GM12878 (cell line): ENCODE results near the gene PLVAP. TPM values are rescaled to one million over a fixed set of nuclear protein-coding genes. Genes with fewer than 3 reads are reported as not detected.
A peak's percentile ranks its signal among the peaks of the same experiment; 100 is the strongest.

Experiments used
- ATAC-seq: fragments of 200-7000 bp; cut with Tn5 transposase; 3 replicates; pipeline ENCODE4 v1.9.1; 2020; ENCODE audit warnings: mild to moderate bottlenecking, moderate library complexity
- BruUV-seq: library from RNA; stranded (reverse); fragments of 400-500 nt; replicated peaks from 2 replicates; lab custom pipeline; 2021; lab: Mats Ljungman, UMichigan
- CTCF ChIA-PET: fragments of 300-600 bp; sonication (Branson Sonifier 250); formaldehyde crosslinking; extraction: SDS; loops from one replicate; lab custom pipeline; 2021; ENCODE audit warnings: inconsistent platforms; lab: Yijun Ruan, JAX
- POLR2A ChIA-PET: fragments of 350-600 bp; formaldehyde crosslinking; extraction: SDS; loops from one replicate; lab custom pipeline; 2021; ENCODE audit warnings: inconsistent platforms; lab: Charles Lee
- RAD21 ChIA-PET: fragments of 300-600 bp; sonication (Branson Sonifier 250); formaldehyde crosslinking; loops from one replicate; lab custom pipeline; 2023; ENCODE audit warnings: antibody characterized with exemption; ENCODE audit not compliant: unreplicated experiment; lab: Charles Lee
- SMC1A ChIA-PET: fragments of 300-600 bp; sonication (Branson Sonifier 250); formaldehyde crosslinking; loops from one replicate; lab custom pipeline; 2023; ENCODE audit not compliant: unreplicated experiment, uncharacterized antibody; lab: Charles Lee
- DNase-seq: peaks from one replicate; pipeline ENCODE4 v3.0.0-alpha.2; 2011; ENCODE audit warnings: low read depth, low spot score
- FAIRE-seq: peaks from 3 replicates; lab custom pipeline; 2011; peaks lifted over from hg19 to GRCh38; lab: Jason Lieb, UNC
- H2AFZ ChIP-seq: 2 replicates; pipeline ENCODE4 v1.6.0; 2011; ENCODE audit warnings: low read depth, low read length, control low read depth; ENCODE audit not compliant: control insufficient read depth
- H3K27ac ChIP-seq: 2 replicates; pipeline ENCODE4 v1.5.1; 2011; ENCODE audit warnings: control low read depth; ENCODE audit not compliant: control insufficient read depth, insufficient read depth
- H3K27me3 ChIP-seq, 2 experiments: replicated peaks in 1 of 2; 2 replicates each; pipeline versions ENCODE4 v1.6.0 to v1.6.1; 2011; ENCODE audit warnings: low read length in 1 of 2; ENCODE audit not compliant: control insufficient read depth in 2 of 2, insufficient read depth in 2 of 2
- H3K36me3 ChIP-seq, 2 experiments: 2 replicates each; pipeline ENCODE4 v1.5.1; 2011; ENCODE audit warnings: low read length in 1 of 2; ENCODE audit not compliant: control insufficient read depth in 2 of 2, insufficient read depth in 2 of 2
- H3K4me1 ChIP-seq: 2 replicates; pipeline ENCODE4 v1.6.1; 2011; ENCODE audit warnings: mild to moderate bottlenecking, low read length, moderate library complexity, mixed read lengths; ENCODE audit not compliant: control insufficient read depth, insufficient read depth
- H3K4me2 ChIP-seq: 2 replicates; pipeline ENCODE4 v1.6.0; 2011; ENCODE audit warnings: control low read depth; ENCODE audit not compliant: control insufficient read depth, insufficient read depth
- H3K4me3 ChIP-seq: fragments of 200-600 bp; sonication (generic); 2 replicates; pipeline ENCODE4 v1.5.1; 2016
- H3K79me2 ChIP-seq: 2 replicates; pipeline ENCODE4 v1.6.0; 2011; ENCODE audit warnings: low read length; ENCODE audit not compliant: control insufficient read depth, insufficient read depth
- H3K9ac ChIP-seq: 2 replicates; pipeline ENCODE4 v1.8.0; 2011; ENCODE audit warnings: low read length, control low read depth, mixed read lengths; ENCODE audit not compliant: control insufficient read depth, insufficient read depth
- H3K9me3 ChIP-seq: replicated peaks from 3 replicates; pipeline ENCODE4 v1.5.1; 2011; ENCODE audit warnings: mild to moderate bottlenecking, low read length; ENCODE audit not compliant: control insufficient read depth, insufficient read depth
- H4K20me1 ChIP-seq: 2 replicates; pipeline ENCODE4 v1.6.0; 2011; ENCODE audit not compliant: control insufficient read depth, insufficient read depth
- BHLHE40 ChIP-seq, 2 experiments: fragments of 450-650 bp in 1 of 2; IDR thresholded peaks; 2 replicates each; pipeline ENCODE4 v1.6.1; 2011 to 2017; ENCODE audit warnings: low read depth in 2 of 2, borderline replicate concordance in 1 of 2, improper control_type of control experiment in 1 of 2, low read length in 1 of 2, mild to moderate bottlenecking in 1 of 2
- CHD1 ChIP-seq: IDR thresholded peaks from 2 replicates; pipeline ENCODE4 v1.6.1; 2012; ENCODE audit warnings: low read depth, low read length, improper control_type of control experiment
- CTCF ChIP-seq, 3 experiments: IDR thresholded peaks in 2 of 3; conservative IDR thresholded peaks in 1 of 3; 2 replicates each; pipeline ENCODE4 v1.5.1; 2011; ENCODE audit warnings: low read depth in 3 of 3, low read length in 3 of 3, mild to moderate bottlenecking in 3 of 3, control low read depth in 2 of 3, moderate library complexity in 2 of 3, inconsistent platforms in 1 of 3, mixed read lengths in 1 of 3; ENCODE audit not compliant: control insufficient read depth in 2 of 3, insufficient read depth in 1 of 3; ENCODE audit errors: extremely low read depth in 1 of 3
- EGR1 ChIP-seq, 2 experiments: IDR thresholded peaks; 1 replicate in 1 of 2; 2 replicates in 1 of 2; pipeline ENCODE4 v1.6.1; 2011 to 2012; ENCODE audit warnings: low read depth in 2 of 2, low read length in 2 of 2, borderline replicate concordance in 1 of 2, mild to moderate bottlenecking in 1 of 2, moderate library complexity in 1 of 2
- HDGF ChIP-seq: fragments of 450-650 bp; IDR thresholded peaks from 2 replicates; pipeline ENCODE4 v1.6.1; 2016; ENCODE audit warnings: antibody characterized with exemption
- NFXL1 ChIP-seq: fragments of 450-650 bp; IDR thresholded peaks from 2 replicates; pipeline ENCODE4 v1.6.1; 2017; ENCODE audit warnings: antibody characterized with exemption, mild to moderate bottlenecking, borderline replicate concordance
- PKNOX1 ChIP-seq: fragments of 450-650 bp; IDR thresholded peaks from 2 replicates; pipeline ENCODE4 v1.6.1; 2016; ENCODE audit warnings: mild to moderate bottlenecking
- SMARCA5 ChIP-seq: fragments of 450-650 bp; IDR thresholded peaks from 2 replicates; pipeline ENCODE4 v1.6.1; 2017; ENCODE audit warnings: mild to moderate bottlenecking
- SMC3 ChIP-seq: IDR thresholded peaks from 2 replicates; pipeline ENCODE4 v1.6.1; 2011; ENCODE audit warnings: low read length, improper control_type of control experiment, borderline replicate concordance
- TCF3 ChIP-seq: IDR thresholded peaks from 2 replicates; pipeline ENCODE4 v1.6.1; 2012; ENCODE audit warnings: low read depth, mild to moderate bottlenecking, low read length, borderline replicate concordance; ENCODE audit not compliant: insufficient read depth
- ZBED1 ChIP-seq: IDR thresholded peaks from 2 replicates; pipeline ENCODE4 v1.6.1; 2016; ENCODE audit warnings: borderline replicate concordance
- ZNF687 ChIP-seq: fragments of 450-650 bp; IDR thresholded peaks from 2 replicates; pipeline ENCODE4 v1.6.1; 2017; ENCODE audit warnings: mild to moderate bottlenecking, moderate library complexity
- ZZZ3 ChIP-seq: IDR thresholded peaks from 2 replicates; pipeline ENCODE4 v1.6.1; 2011; ENCODE audit warnings: low read depth; ENCODE audit not compliant: control insufficient read depth, insufficient read length
- WGBS: methylation state at CpG from one replicate; pipeline ENCODE4 v1.1.6; 2016; ENCODE audit warnings: low lambda C conversion rate; ENCODE audit not compliant: insufficient replicate concordance, insufficient coverage; ENCODE audit errors: missing lambda C conversion rate; 5-methylcytosine and 5-hydroxymethylcytosine counted together
- in situ Hi-C: fragments of 300-500 bp; cut with MboI; formaldehyde crosslinking; loops from 9 replicates; pipeline ENCODE4 v1.14.3; 2018; ENCODE audit warnings: mixed read lengths
- intact Hi-C: fragments of 100-400 bp; cut with micrococcal nuclease; formaldehyde crosslinking; loops from one replicate; pipeline ENCODE4 v1.14.2; 2022; ENCODE audit not compliant: unreplicated experiment
- polyA plus RNA-seq, 11 experiments: library from polyadenylated mRNA; depleted of rRNA in 4 of 11; unstranded in 6 of 11; stranded (reverse) in 5 of 11; fragments of >200 nt; fragmentation: Nextera tagmentation in 4 of 11; fragmentation: Illumina TruSeq in 1 of 11; extraction: Ambion mirVana in 4 of 11; extraction: Trizol in 1 of 11; gene quantifications; 1 replicate in 1 of 11; 2 replicates in 10 of 11; pipeline versions ENCODE4 v1.2.1 to v1.2.3, GENCODE V29; 2011 to 2016; ENCODE audit warnings: inconsistent platforms in 2 of 11, missing spikeins in 2 of 11, low read depth in 1 of 11
- total RNA-seq, 4 experiments: library from RNA; depleted of rRNA in 3 of 4; stranded (reverse); fragments of >200 nt in 3 of 4; fragmentation: Illumina TruSeq in 1 of 4; extraction: Trizol in 1 of 4; gene quantifications; 2 replicates each; pipeline versions ENCODE4 v1.2.1 to v1.2.3, GENCODE V29; 2013 to 2021

PLVAP gene
- total and polyA plus RNA-seq, 10 of the 15 experiments (the other 5 are each of a cell fraction or from before 2014, with no cell fraction given): 0.03 to 0.54 (median 0.06) TPM; not detected in 4

- BruUV-seq: no TSS peak
Observed at GRCh38 chr19:17420475-17420924, 43.4 kb upstream of the PLVAP start.

More at GRCh38 chr19:17420475-17420924, 43.4 kb upstream of the PLVAP start:
- H3K4me3 ChIP-seq: peak overlapping the region; percentile 99
- H2AFZ ChIP-seq: peak overlapping the region; percentile 83
- DNase-seq: no peak
- TF ChIP-seq ZBED1 (no peak), CHD1 (no peak), ZZZ3 (no peak), ZNF687 (no peak), CTCF (IDR thresholded peaks at IDR 0.05 in 2 of 3, conservative IDR thresholded peaks at IDR 0.05 in 1 of 3; ENCODE audit: control insufficient read depth in 2 of 3, extremely low read depth in 1 of 3, insufficient read depth in 1 of 3, low read depth in 3 of 3, low read length in 3 of 3) (peak in 2 of 3 experiments; percentile 2 to 45; a peak in 3 of 6 replicates), TCF3 (0 out of 2 replicates have a peak, but pooled peaks have one; percentile 14), EGR1 (IDR thresholded peaks at IDR 0.05; ENCODE audit: borderline replicate concordance in 1 of 2, low read depth in 2 of 2, low read length in 2 of 2) (peak in 1 of 2 experiments; percentile 26; a peak in 1 of 3 replicates), HDGF (no peak), SMARCA5 (peak; percentile 38; the same call in 1 of the 2 replicates), SMC3 (peak; percentile 6; the same call in 1 of the 2 replicates), PKNOX1 (0 out of 2 replicates have a peak, but pooled peaks have one; percentile 21), BHLHE40 (IDR thresholded peaks at IDR 0.05; ENCODE audit: borderline replicate concordance in 1 of 2, low read depth in 2 of 2, low read length in 1 of 2) (no peak), NFXL1 (peak; percentile 92; the same call in 1 of the 2 replicates)
- TF ChIP-seq, all 136 proteins: peak for 7
- Histone ChIP-seq H4K20me1 (no peaks in the 10 kb centered on the region), H3K27me3 (no peaks in the 10 kb centered on the region), H3K36me3 (no peaks in the 10 kb centered on the region; a peak in 1 of 4 replicates), H3K4me1 (peaks cover 3% of the 10 kb centered on the region; the same call in 1 of the 2 replicates), H3K9me3 (no peaks in the 10 kb centered on the region), H3K27ac (peak overlapping the region; percentile 37), H3K4me2 (peak overlapping the region; percentile 71), H3K9ac (peak overlapping the region; percentile 62), H3K79me2 (peaks cover 2% of the 10 kb centered on the region; the same call in 1 of the 2 replicates)
- ATAC-seq (peak; percentile 57), FAIRE-seq (peak; percentile 52)
- 19% methylated on average over 25 of the region's 25 CpGs for WGBS
- SMC1A ChIA-PET: interaction anchor here (3.7 kb wide), 1 partner anchor 14 kb away, joined by 26 read pairs; the partner anchor contains the start of gene BST2
- POLR2A ChIA-PET: interaction anchor here (1.1 to 4.3 kb wide), 2 partner anchors 14 to 91 kb away, joined by 3 to 46 read pairs; partner anchors contain the start of genes BST2 and PGLS
- CTCF ChIA-PET: interaction anchor here (1.0 kb wide), 1 partner anchor 112 kb away, joined by 3 read pairs; no protein-coding TSS in a partner anchor
- RAD21 ChIA-PET: interaction anchor here (1.6 kb wide), 1 partner anchor 14 kb away, joined by 21 read pairs; the partner anchor contains the start of gene BST2
- intact Hi-C loops (no loop called here), in situ Hi-C loops (no loop called here)
